Activated T-helper 9 cell treated with anti-CD3 and anti-CD28 coated beads, Interleukin-2, amount 50 U/mL, for 16 hours (primary cell): Measurements from ENCODE around the gene HYLS1.
"Not testable (repeated sequence)": the region's sequence is repeated elsewhere in the genome, so short reads cannot be mapped to it uniquely, and the experiment has no call there.

Experiments
- DNase-seq: peaks from one replicate; pipeline ENCODE4 v3.0.0-alpha.2; 2020; ENCODE audit warnings: low read depth

HYLS1 gene

DNA sequence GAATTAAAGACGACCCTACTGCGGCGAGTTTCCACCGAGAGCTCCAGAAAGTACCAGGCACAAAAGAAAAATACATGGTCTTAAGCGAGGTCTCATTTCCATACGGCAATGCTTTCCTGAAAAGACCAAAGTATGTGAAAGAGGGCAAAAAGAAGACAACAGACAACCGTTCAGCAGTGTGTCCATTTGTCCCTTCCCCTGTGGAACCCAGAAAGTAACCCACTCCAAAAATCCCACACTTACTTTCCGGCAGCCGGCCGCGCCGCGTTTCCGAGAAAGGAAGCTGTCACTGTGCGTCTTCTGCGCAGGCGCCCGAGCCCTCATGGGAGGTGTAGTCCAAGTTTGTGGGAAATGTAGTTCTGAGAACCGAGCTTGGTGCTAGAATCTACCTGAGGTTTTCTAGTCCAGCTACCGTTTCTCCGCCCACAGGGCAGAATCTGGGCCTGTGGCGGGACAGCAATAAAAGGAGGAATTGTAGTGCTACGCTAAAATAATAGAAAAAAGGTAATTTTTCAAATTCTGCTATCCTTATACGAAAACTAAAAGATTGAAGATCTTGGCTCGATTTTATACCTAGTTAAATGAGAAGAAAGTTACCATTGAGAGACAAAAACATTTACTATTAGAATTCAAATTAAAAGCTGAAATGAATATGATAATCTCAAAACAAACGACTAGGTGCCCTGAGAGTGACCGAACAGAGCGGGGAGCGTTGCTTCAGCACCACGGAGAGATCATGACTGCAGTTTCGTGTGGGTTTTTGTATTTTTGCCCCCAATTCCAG lies 15.7 kb downstream of the HYLS1 start, which contains the start of gene PUS3:
Gene PUS3 (minus strand): TSS at position 280 of the 784 bp plus-strand sequence. CDS start 6,922 bp downstream, outside the sequence.
- peak; percentile 83 for DNase-seq

GRCh38 chr11:125903711-125904659 lies 16.5 kb downstream of the HYLS1 start, which contains the start of gene DDX25:
DDX25 (plus strand) TSS chr11:125904508; CDS start chr11:125904518, 10 bp downstream.
- DNase-seq, result no peak

- no peak for DNase-seq
Observed at GRCh38 chr11:125904678-125905077, 17.2 kb downstream of the HYLS1 start.

GRCh38 chr11:125910226-125910849 lies 22.9 kb downstream of the HYLS1 start:
- no peak for DNase-seq

- not testable (repeated sequence) for DNase-seq
Observed at GRCh38 chr11:125914601-125915000, 27.1 kb downstream of the HYLS1 start.

DNA sequence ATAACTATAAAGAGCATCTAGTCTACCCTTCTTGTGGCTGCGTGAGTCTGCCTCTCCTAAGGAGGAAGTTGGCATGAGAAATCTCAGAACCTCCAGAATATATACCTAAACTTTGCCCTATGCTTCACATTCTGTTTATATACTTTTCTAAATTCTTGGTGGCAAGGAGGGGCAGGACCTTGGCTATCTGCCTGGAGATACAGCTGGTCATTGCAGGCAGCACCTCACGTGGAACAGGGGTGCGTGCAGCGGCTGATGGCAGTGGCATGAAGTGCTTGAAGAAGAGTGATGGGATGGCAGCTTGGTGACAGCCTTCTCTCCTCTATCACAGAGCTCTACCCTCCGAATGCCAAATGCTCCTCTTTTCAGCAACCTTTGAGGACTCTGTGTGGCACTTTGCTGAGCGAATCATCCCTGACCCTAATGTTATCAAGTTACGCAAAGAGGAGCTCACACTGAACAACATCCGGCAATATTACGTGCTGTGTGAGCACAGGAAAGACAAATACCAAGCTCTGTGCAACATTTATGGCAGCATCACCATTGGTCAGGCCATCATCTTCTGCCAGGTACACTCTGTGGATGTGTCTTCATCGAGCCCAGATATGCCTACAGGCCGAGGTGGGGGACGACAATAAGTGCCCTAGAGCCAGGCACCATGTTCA lies 29.3 kb downstream of the HYLS1 start:
- DNase-seq, result no peak

GRCh38 chr11:125918140-125918840 lies 30.8 kb downstream of the HYLS1 start:
- DNase-seq, result no peak

DNA sequence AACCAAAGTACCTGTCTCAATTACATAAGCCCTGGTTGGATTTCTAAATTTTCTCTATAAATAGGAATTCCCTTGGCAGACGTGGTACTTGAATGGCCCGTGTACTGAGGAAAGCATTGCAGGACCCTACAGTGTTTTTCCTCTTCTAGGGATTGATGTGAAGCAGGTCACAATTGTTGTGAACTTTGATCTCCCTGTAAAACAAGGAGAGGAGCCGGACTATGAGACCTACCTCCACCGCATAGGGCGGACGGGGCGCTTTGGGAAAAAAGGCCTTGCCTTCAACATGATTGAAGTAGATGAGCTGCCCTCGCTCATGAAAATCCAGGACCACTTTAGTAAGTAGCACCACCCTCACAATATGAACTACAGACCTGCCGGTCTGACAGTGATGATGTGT lies 33.6 kb downstream of the HYLS1 start:
- no peak for DNase-seq

DNA sequence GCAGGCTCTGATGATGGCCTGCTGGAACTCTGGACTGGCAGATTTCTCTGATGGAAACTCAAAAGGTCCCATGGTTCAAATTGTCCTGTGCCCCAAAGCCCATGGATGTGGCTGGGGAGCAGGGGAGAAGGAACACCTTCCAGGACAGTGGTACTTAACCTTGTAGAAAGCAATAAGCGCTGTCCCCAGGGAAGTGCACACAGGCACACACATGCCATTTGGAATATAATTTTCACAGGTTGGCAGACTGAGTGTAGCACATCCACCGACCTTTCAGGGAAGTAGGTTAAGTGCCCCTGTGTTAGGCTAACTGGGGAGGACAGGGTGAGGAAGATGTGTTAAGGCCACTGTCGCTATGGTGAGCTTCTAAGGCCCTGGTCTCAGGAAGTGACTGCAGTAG lies 34.7 kb downstream of the HYLS1 start:
- no peak for DNase-seq

- peak; percentile 26 for DNase-seq
Observed at GRCh38 chr11:125923012-125923579, 35.6 kb downstream of the HYLS1 start.

DNA sequence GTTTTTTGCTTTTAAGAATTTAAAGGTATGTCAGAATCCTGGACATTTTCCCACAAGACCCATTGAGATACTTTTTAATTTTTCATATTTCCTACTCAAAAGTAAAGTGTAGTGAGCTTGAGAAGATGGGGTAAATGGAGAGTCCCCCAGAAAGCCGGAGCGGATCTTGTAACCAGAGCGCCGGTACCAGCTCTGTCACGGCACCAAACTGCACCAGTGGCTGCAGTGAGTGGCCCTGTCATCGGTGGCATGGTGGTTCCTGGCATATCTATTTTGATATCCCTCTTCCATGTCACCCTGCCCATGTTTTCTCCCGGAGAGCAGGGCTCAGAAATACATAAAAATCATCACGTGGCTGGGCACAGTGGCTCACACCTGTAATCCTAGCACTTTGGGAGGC lies 36.2 kb downstream of the HYLS1 start:
- DNase-seq, result no peak

DNA sequence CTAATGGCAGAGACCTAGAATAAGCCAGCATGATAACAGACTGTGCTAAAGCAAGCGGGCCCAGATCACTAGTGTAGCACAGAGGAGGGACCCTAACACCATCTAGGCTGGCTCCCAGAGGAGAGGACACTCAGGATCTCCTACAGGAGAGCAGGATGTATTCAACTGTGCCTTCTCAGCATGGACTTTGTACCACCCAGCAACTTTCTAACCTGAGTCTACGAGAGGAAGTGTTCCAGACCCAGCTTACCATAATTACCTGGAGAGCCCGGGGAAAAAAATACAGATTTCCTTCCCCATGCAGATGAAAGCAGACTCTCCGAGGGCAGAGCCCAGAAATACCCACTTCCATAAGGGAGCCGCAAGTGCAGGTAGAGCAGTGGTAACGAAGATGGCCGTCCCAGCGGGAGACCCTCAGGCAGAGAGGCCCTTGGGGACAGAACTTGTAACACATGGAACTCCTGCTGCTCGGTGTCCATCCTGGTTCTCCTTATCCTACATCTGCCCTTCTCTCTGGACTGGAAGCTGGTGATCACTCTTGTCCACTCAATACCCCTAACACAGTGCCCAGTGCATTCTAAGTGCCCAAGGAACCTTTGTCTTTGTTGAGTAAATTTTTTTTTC lies 37.0 kb downstream of the HYLS1 start:
- no peak for DNase-seq

DNA sequence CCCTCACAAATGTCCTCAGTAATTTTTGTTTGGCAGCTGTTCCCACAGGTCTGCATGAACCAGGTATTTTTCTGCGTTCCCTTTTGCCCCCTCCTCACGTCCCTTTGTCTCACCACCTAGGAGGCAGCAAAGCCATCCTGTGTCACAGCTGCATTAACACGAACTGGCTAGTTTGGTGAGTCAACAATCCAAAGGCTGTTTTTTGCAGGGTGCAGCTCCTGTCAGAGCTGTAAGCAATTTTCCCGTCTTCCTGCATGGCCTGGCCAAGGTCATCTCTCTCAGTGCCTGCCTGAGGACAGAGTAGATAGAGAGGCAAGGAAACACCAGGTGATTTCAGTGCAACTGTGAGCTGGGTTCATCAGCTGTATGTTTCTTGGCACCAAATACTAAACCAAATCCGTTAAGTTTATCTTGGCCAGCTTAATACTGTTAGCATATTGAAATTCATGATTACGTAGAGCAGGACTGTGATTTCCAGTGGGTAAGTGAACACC lies 37.8 kb downstream of the HYLS1 start:
- no peak for DNase-seq

DNA sequence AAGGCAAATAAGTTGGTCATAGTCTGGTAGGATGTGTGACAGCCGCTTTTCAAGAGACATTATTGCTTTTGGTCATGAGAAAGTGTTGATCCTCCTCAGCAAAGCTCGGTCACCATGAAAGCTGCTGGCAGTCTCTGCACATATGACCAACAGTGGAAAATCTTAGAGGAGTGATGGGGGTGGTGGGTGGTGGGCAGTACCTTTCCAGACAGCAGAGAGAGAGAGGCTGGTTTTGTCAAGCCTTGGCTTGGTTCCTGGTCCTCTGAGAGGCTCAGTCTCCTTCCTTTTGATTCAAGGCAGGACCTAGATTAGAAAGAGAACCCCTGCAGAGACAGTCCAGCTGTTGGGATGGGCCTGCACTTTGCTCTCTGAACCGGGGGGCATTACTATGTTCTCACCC lies 38.3 kb downstream of the HYLS1 start:
- DNase-seq, result no peak

DNA sequence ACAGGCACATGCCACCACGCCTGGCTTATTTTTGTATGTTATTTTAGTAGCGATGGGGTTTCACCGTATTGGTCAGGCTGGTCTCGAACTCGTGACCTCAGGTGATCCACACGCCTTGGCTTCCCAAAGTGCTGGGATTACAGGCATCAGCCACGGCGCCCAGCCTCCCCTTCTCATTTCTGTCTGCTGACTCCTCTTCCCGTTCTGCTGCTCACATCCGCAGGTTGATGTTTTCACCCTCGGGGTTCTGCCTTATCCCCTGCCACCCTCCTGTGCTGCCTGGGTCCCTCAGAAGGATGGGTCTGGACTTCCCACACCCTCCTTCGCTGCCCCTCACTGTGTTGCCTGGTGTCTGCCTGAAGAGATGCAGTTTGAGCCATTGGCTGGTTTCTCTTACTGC lies 39.2 kb downstream of the HYLS1 start:
- DNase-seq, result no peak

GRCh38 chr11:125929445-125930075 lies 42.1 kb downstream of the HYLS1 start:
- no peak for DNase-seq

- no peak for DNase-seq
Observed at GRCh38 chr11:125930076-125930450, 42.6 kb downstream of the HYLS1 start.

DNA sequence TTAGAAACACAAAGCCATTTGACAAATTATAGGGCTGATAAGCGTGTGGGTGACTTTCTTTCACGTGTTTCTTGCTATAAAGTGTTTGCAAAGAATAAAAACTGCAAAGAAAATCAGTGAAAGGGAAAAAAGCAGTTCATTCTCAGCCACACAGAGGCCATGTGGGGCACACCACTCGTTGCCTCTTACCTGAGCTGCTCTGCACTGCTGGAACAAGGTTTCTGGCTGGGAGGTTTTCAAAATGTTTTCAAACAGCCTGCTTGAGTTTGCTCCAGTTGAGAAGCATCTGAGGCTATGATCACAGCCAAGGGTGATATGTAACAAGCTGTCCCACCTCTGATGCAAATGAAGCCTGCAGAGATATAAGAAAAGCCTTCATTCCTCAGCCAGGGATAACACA lies 43.6 kb downstream of the HYLS1 start:
- DNase-seq, result no peak

DNA sequence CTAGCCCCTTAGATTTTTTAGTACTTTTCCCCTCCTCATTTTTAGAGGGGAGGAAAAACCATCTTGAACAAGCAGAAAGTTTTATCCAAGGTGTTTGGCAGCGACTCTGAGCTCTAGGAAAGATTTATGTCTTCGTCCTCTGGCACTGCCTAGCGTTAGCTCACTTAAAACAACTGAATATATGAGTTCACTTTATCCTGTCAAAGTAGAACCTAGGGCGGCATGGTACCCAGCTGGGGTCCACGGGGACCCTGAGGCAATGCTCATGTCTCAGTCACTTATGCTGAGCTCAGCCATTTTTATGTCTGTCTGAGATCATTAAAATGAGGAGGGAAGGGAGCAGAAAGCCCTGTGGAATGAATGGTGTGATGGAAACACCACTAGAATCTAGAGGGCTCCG lies 44.2 kb downstream of the HYLS1 start:
- DNase-seq, result no peak

DNA sequence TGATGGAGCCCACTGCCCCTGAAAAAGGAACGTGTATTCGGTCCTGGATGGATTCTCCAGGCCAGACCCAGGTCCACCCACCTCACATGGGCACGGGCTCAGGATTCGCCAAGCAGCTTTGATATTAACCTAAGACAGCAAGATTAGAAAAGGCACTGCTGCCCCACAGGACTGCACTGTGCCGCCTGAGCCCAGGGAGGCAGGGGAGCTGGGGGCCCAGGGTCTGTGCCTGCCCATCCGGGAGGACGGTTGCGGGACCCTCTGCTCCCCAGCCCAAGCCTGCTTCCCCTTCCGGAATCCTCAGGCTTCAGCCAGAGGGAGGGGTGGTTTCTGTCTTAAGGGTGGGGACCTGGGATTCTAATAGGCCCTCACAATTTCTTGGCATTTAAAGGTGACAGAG lies 44.8 kb downstream of the HYLS1 start:
- DNase-seq, result no peak
